Measurements from ENCODE around the gene NAV3. TPM values are rescaled to one million over a fixed set of nuclear protein-coding genes. Genes with fewer than 3 reads are reported as not detected.
A peak's percentile ranks its signal among the peaks of the same experiment; 100 is the strongest.

The NAV3 gene
- total RNA-seq, 1 experiment from 2014 or later, result 3.0 TPM

- Histone ChIP-seq H4K8ac (replicated peaks; ENCODE audit: insufficient read length, low read depth, low read length) (no peak overlapping the region), H3T11ph (ENCODE audit: low read length) (no peak overlapping the region), H3K79me1 (ENCODE audit: insufficient read depth, low read depth, low read length, poor library complexity, severe bottlenecking) (no peaks in the 10 kb centered on the region), H3K23me2 (ENCODE audit: insufficient read length, low read depth, low read length, poor library complexity, severe bottlenecking) (no peaks in the 10 kb centered on the region), H3K27ac (ENCODE audit: insufficient read length, low read depth, low read length) (no peak overlapping the region), H4K20me1 (ENCODE audit: control insufficient read depth, insufficient read depth, insufficient read length) (no peaks in the 10 kb centered on the region), H2BK5ac (ENCODE audit: insufficient read length, low read length) (no peak overlapping the region), H2BK12ac (ENCODE audit: insufficient read length, low read depth, low read length) (no peak overlapping the region), H3K27me3 (ENCODE audit: insufficient read depth, low read length) (no peaks in the 10 kb centered on the region), H2AK5ac (ENCODE audit: insufficient read length, low read length) (no peak overlapping the region), H3K4ac (ENCODE audit: low read depth, low read length) (no peak overlapping the region), H3K56ac (ENCODE audit: insufficient read length, low read depth, low read length) (no peak overlapping the region), H3K9ac (ENCODE audit: extremely low read depth, insufficient read length, low read length) (no peak overlapping the region), H3K14ac (ENCODE audit: insufficient read depth, low read length) (no peak overlapping the region), H3K18ac (ENCODE audit: insufficient read length, low read depth, low read length) (no peak overlapping the region), H2AFZ (ENCODE audit: low read length) (no peak overlapping the region), H3K79me2 (ENCODE audit: insufficient read depth, low read length) (no peaks in the 10 kb centered on the region), H2BK120ac (ENCODE audit: low read depth, low read length, poor library complexity, severe bottlenecking) (no peak overlapping the region), H4K91ac (ENCODE audit: insufficient read length, low read depth, low read length) (no peak overlapping the region), H3K4me1 (ENCODE audit: insufficient read depth, low read length) (no peaks in the 10 kb centered on the region; the same call in 1 of the 2 replicates), H2BK20ac (ENCODE audit: low read depth, low read length, poor library complexity, severe bottlenecking) (no peak overlapping the region), H3K9me3 (ENCODE audit: control insufficient read depth, low read depth, low read length) (no peaks in the 10 kb centered on the region), H3K4me2 (ENCODE audit: insufficient read depth, insufficient read length, low read length) (no peak overlapping the region), H2BK15ac (ENCODE audit: low read depth, low read length) (no peak overlapping the region), H4K5ac (ENCODE audit: insufficient read length, low read depth, low read length) (no peak overlapping the region), H3K23ac (ENCODE audit: insufficient read length, low read depth, low read length) (no peak overlapping the region)
- Mint-ChIP-seq H3K4me3 (no peak overlapping the region), H3K36me3 (ENCODE audit: insufficient read depth in 1 of 3, low read depth in 3 of 3) (no peaks in the 10 kb centered on the region), H3K9me3 (no peaks in the 10 kb centered on the region), H3K27ac (peak overlapping the region in 1 of 3 experiments; percentile 24; a peak in 1 of 7 replicates), H3K27me3 (ENCODE audit: low read depth) (no peaks in the 10 kb centered on the region), H3K4me1 (peaks cover 4 to 6% of the 10 kb centered on the region in 2 experiments; a peak in 3 of 4 replicates)
- no CpG with 5 or more reads among the region's 2 CpGs for WGBS (ENCODE audit: extremely low coverage, insufficient read length, low lambda C conversion rate)
- TF ChIP-seq, protein P1, sequence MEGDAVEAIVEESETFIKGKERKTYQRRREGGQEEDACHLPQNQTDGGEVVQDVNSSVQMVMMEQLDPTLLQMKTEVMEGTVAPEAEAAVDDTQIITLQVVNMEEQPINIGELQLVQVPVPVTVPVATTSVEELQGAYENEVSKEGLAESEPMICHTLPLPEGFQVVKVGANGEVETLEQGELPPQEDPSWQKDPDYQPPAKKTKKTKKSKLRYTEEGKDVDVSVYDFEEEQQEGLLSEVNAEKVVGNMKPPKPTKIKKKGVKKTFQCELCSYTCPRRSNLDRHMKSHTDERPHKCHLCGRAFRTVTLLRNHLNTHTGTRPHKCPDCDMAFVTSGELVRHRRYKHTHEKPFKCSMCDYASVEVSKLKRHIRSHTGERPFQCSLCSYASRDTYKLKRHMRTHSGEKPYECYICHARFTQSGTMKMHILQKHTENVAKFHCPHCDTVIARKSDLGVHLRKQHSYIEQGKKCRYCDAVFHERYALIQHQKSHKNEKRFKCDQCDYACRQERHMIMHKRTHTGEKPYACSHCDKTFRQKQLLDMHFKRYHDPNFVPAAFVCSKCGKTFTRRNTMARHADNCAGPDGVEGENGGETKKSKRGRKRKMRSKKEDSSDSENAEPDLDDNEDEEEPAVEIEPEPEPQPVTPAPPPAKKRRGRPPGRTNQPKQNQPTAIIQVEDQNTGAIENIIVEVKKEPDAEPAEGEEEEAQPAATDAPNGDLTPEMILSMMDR (conservative IDR thresholded peaks at IDR 0.05), result no peak
- no peak for DNase-seq
These were observed 109.9 kb downstream of the NAV3 start for GRCh38 chr12:77940567-77940966.
